Ascending aorta (tissue), 2 donors: Measurements from ENCODE around the gene SH2D7. TPM values are rescaled to one million over a fixed set of nuclear protein-coding genes. Genes with fewer than 3 reads are reported as not detected.
A peak's percentile ranks its signal among the peaks of the same experiment; 100 is the strongest.

Source experiments
- DNase-seq, 2 donors: peaks; one replicate each; pipeline ENCODE4 v3.0.0-alpha.2; 2019; ENCODE audit warnings: low spot score in 2 of 2
- H3K27ac ChIP-seq, 2 donors: fragments of 200-600 bp; sonication (generic); one replicate each; pipeline ENCODE4 v1.5.1; 2016 to 2017; ENCODE audit warnings: mild to moderate bottlenecking in 1 of 2
- H3K27me3 ChIP-seq: fragments of 200-600 bp; sonication (generic); one replicate; pipeline ENCODE4 v1.5.1; 2017
- H3K36me3 ChIP-seq, 2 donors: fragments of 200-600 bp; sonication (generic); one replicate each; pipeline ENCODE4 v1.5.1; 2016
- H3K4me1 ChIP-seq, 2 donors: fragments of 200-600 bp; sonication (generic); one replicate each; pipeline ENCODE4 v1.5.1; 2016 to 2017; ENCODE audit warnings: mild to moderate bottlenecking in 1 of 2
- H3K4me3 ChIP-seq, 2 donors: fragments of 200-600 bp; sonication (generic); one replicate each; pipeline ENCODE4 v1.5.1; 2016 to 2017; ENCODE audit warnings: mild to moderate bottlenecking in 1 of 2
- H3K9me3 ChIP-seq, 2 donors: fragments of 200-600 bp; sonication (generic); one replicate each; pipeline ENCODE4 v1.5.1; 2016
- CTCF ChIP-seq, 3 experiments: fragments of 200-600 bp in 2 of 3; fragments of 450-650 bp in 1 of 3; sonication (generic) in 2 of 3; IDR thresholded peaks; one replicate each; pipeline ENCODE4 v1.5.1; 2016 to 2019; ENCODE audit warnings: antibody characterized with exemption in 3 of 3, mild to moderate bottlenecking in 1 of 3, moderate library complexity in 1 of 3
- intact Hi-C: fragments of 100-400 bp; cut with DNase I; formaldehyde crosslinking; loops from one replicate; pipeline ENCODE4 v1.15.1; 2023
- total RNA-seq: library from RNA; depleted of rRNA; stranded (reverse); fragments of >200 nt; gene quantifications from one replicate; pipeline ENCODE4 v1.1.0, GENCODE V29; 2016

Gene SH2D7
- total RNA-seq, 1 donor from 2014 or later: not detected

DNA sequence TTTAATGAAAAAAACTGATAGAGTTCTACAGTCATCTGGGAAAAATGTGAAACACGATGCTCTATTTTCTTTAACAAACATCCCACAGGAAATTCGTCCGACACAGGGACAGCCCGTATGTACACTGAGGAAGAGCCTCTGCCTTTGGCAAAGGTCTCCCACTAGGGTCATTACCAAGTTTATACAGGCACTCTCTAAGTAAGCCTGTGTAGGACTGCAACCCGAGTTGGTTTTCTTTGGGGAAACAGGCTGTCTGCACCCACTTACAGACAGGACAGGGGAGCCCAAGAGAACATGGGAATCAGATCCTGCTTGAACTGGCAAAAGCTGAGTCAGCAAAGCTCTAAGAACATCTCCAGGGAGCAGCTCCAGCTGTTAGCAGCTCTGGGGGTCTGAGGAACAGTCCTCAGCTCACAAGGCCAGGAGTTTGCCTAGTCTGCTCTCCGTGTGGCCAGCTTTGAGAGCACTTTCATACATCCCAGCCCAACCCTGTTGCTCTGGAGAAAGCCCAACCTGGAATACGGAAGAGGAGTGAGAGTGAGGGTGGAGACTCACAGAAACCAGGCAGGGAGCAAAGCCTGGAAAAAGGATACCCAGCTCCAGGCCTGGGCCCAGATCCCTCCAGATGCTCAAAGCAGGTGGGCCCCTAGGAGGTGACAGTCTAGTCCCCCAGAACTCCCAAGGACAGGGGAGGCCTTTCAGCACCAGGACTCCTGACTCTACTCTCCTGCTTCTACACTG, 16.7 kb upstream of the SH2D7 start:
- no peaks in the 10 kb centered on the region for H3K9me3 ChIP-seq
- no peaks in the 10 kb centered on the region for H3K36me3 ChIP-seq
- intact Hi-C loops: loop anchor here (1.0 to 10.0 kb wide), 5 partner anchors 11 to 661 kb away; partner anchors contain the start of genes CIB2 and IDH3A
- H3K4me1 ChIP-seq: peaks cover 0 to 48% of the 10 kb centered on the region in 2 donors
- DNase-seq: peak in 1 of 2 donors; percentile 82
- peak overlapping the region; percentile 90 to 93 for H3K27ac ChIP-seq
- peak overlapping the region; percentile 91 to 94 for H3K4me3 ChIP-seq
- TF ChIP-seq CTCF (IDR thresholded peaks at IDR 0.05): no peak
- no peaks in the 10 kb centered on the region for H3K27me3 ChIP-seq

GRCh38 chr15:78076231-78077052, 15.9 kb upstream of the SH2D7 start:
- Histone ChIP-seq H3K27me3 (no peaks in the 10 kb centered on the region), H3K36me3 (no peaks in the 10 kb centered on the region), H3K9me3 (no peaks in the 10 kb centered on the region), H3K4me3 (peak overlapping the region; percentile 91 to 94), H3K4me1 (peaks cover 0 to 45% of the 10 kb centered on the region in 2 donors), H3K27ac (peak overlapping the region; percentile 90 to 93)
- DNase-seq: no peak
- intact Hi-C loops: loop anchor here (1.0 to 10.0 kb wide), 5 partner anchors 54 to 662 kb away; partner anchors contain the start of genes CIB2 and IDH3A
- no peak for TF ChIP-seq CTCF (IDR thresholded peaks at IDR 0.05)

DNA sequence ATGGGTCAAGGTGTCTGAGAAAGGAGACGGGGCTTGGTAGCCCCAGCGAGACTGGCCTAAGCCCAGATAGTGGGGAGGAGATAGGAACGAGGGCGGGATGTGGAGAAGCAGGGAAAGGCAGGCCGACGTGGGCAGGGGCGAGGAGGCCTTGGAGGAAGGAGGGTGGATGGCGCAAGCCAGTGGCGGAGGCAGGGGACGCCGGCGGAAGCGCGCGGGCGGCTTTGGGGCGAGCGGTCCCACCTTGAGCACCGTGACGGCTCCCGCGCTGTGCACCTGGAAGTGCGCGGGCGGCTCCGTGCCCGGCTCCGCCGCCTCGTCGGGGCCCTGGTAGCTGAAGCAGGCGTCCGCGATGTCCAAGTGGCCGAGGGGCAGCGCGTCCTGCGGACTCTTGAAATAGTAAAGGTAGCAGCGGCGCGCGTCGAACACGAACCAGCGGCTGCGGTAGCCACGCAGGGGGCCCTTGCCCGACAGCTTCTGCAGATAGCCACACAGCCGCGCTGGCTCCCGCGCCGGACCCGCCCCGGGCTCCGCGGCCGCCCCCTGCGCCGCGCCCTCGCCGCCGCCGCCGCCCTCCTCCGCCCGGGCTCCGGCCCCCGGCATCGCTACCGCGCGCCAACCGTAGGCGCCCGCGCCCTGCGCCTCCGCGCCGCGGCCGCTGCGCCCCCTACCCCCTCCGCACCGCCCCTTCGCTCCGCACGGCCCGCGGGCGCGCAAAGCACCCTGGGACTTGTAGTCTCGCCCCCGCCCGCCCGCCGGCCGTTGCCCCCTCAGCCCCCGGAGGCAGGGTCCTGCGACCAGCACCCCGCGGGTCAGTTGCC, 15.1 kb upstream of the SH2D7 start, which contains the start of gene TBC1D2B:
TBC1D2B (minus strand) TSS at position 659 of the 818 bp plus-strand sequence; CDS start at position 600, 59 bp downstream.
- Histone ChIP-seq H3K27me3 (no peaks in the 10 kb centered on the region), H3K4me1 (peaks cover 0 to 36% of the 10 kb centered on the region in 2 donors), H3K4me3 (peak within 1 kb of the TSS; percentile 91 to 94), H3K27ac (peak within 1 kb of the TSS; percentile 90 to 93), H3K36me3 (no peaks in the 10 kb centered on the region), H3K9me3 (no peaks in the 10 kb centered on the region)
- no peak for TF ChIP-seq CTCF (IDR thresholded peaks at IDR 0.05)
- DNase-seq: peak in 1 of 2 donors; percentile 75
- intact Hi-C loops: loop anchor here (1.0 to 10.0 kb wide), 5 partner anchors 54 to 662 kb away; partner anchors contain the start of genes CIB2 and IDH3A

DNA sequence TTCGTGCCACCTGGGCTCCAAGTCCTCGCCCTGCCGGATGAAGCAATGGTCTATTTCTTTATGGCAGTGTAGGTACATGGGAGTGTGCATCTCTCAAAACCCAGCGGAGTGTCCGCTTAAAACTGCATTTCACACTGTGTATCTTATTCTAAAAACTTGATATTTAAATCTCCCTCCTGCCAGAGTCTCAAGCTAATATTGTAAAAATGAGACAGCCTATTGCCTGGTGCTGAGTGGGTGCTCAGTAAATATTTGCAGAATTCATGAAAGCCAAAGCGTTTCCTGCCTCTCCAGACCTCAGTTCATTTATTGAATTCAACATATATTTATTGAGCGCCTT, 14.5 kb upstream of the SH2D7 start:
- H3K27ac ChIP-seq: peak overlapping the region; percentile 76 to 93
- H3K4me3 ChIP-seq: peak overlapping the region; percentile 91 to 94
- peaks cover 0 to 31% of the 10 kb centered on the region in 2 donors for H3K4me1 ChIP-seq
- no peaks in the 10 kb centered on the region for H3K36me3 ChIP-seq
- H3K9me3 ChIP-seq: no peaks in the 10 kb centered on the region
- intact Hi-C loops: loop anchor here (1.0 to 10.0 kb wide), 5 partner anchors 53 to 663 kb away; partner anchors contain the start of genes CIB2 and IDH3A
- TF ChIP-seq CTCF (IDR thresholded peaks at IDR 0.05): no peak
- no peaks in the 10 kb centered on the region for H3K27me3 ChIP-seq
- DNase-seq: no peak
